Testis (tissue), 3 donors: ENCODE data around the gene TCIRG1. TPM values are rescaled to one million over a fixed set of nuclear protein-coding genes. Genes with fewer than 3 reads are reported as not detected.

Experiments
- DNase-seq: peaks from one replicate; pipeline ENCODE4 v3.0.0-alpha.2; 2019
- H3K27ac ChIP-seq, 2 donors: fragments of 200-600 bp; sonication (generic); one replicate each; pipeline ENCODE4 v1.5.1; 2019
- H3K27me3 ChIP-seq: fragments of 200-600 bp; sonication (generic); one replicate; pipeline ENCODE4 v1.5.1; 2019
- H3K36me3 ChIP-seq: fragments of 200-600 bp; sonication (generic); one replicate; pipeline ENCODE4 v1.5.1; 2017; ENCODE audit warnings: low read depth; ENCODE audit errors: missing control alignments
- H3K4me1 ChIP-seq: fragments of 200-600 bp; sonication (generic); one replicate; pipeline ENCODE4 v1.5.1; 2019
- H3K4me3 ChIP-seq, 2 donors: fragments of 200-600 bp; sonication (generic); one replicate each; pipeline ENCODE4 v1.5.1; 2017 to 2019
- H3K9me3 ChIP-seq: fragments of 200-600 bp; sonication (generic); one replicate; pipeline ENCODE4 v1.5.1; 2017
- POLR2A ChIP-seq: fragments of 450-650 bp; IDR thresholded peaks from one replicate; pipeline ENCODE4 v1.6.1; 2017; ENCODE audit warnings: antibody characterized with exemption, mild to moderate bottlenecking, moderate library complexity
- WGBS, 2 donors: methylation state at CpG; one replicate each; pipeline ENCODE4 v1.1.5; 2018; 5-methylcytosine and 5-hydroxymethylcytosine counted together
- intact Hi-C: fragments of 100-400 bp; cut with DNase I; formaldehyde crosslinking; loops from one replicate; pipeline ENCODE4 v1.15.1; 2023; ENCODE audit warnings: low total_unique reads
- polyA plus RNA-seq: library from polyadenylated mRNA; stranded (reverse); fragments of 350-450 nt; fragmentation: Illumina TruSeq; extraction: RNeasy Lipid Tissue Mini Kit (QIAGEN cat#74804); gene quantifications from one replicate; pipeline ENCODE4 v1.2.3, GENCODE V29; 2014; ENCODE audit warnings: low read depth, low replicate concordance; ENCODE audit not compliant: insufficient read depth
- total RNA-seq, 2 donors: library from RNA; depleted of rRNA; stranded (reverse); fragments of >200 nt; gene quantifications; one replicate each; pipeline ENCODE4 v1.2.3, GENCODE V29; 2016
- TF ChIP-seq, protein P1 (sequence below), 3 experiments: fragments of 450-650 bp in 2 of 3; fragments of 200-600 bp in 1 of 3; sonication (generic) in 1 of 3; IDR thresholded peaks; one replicate each; pipeline ENCODE4 v1.5.1; 2016 to 2019; ENCODE audit warnings: antibody characterized with exemption in 3 of 3, mild to moderate bottlenecking in 2 of 3, moderate library complexity in 1 of 3

The TCIRG1 gene
- total and polyA plus RNA-seq, 3 donors from 2014 or later = 22.2 to 53.6 (median 52.8) TPM

DNA sequence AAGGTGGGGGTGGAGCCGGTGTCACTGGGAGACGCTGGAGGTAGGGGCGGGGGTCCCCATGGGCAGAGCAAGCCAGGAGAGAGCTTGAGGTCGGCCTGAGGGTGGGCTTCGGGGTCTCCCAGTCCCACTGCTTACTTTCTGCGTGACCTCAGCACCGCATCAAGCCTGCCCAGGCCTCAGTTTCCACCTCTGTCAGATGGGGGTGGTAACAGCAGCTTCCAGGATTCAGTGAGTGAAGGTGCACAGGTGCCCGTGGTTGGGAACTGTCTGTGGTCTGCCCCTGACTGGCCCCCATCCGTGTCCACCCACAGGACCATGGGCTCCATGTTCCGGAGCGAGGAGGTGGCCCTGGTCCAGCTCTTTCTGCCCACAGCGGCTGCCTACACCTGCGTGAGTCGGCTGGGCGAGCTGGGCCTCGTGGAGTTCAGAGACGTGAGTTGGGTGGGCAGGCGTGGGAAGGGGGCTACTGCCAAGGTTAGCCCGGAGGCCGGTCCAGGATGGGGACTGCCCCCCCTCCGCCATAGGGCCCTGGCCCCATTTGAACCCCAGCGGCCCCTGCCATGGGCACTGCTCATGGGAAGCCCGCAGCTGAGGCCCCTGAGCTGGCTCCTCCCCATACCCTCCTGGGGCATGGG lies 2.2 kb downstream of the TCIRG1 start:
- H3K27ac ChIP-seq = peak overlapping the region; percentile 76 to 87
- DNase-seq = no peak
- peak overlapping the region in 1 of 2 donors; percentile 24 for H3K4me3 ChIP-seq
- no peaks in the 10 kb centered on the region for H3K9me3 ChIP-seq
- 87% methylated on average over 10 to 22 of the region's 23 CpGs for WGBS, 2 donors
- H3K4me1 ChIP-seq = peaks cover 24% of the 10 kb centered on the region
- no peaks in the 10 kb centered on the region for H3K36me3 ChIP-seq
- H3K27me3 ChIP-seq = no peaks in the 10 kb centered on the region
- TF ChIP-seq, protein P1, sequence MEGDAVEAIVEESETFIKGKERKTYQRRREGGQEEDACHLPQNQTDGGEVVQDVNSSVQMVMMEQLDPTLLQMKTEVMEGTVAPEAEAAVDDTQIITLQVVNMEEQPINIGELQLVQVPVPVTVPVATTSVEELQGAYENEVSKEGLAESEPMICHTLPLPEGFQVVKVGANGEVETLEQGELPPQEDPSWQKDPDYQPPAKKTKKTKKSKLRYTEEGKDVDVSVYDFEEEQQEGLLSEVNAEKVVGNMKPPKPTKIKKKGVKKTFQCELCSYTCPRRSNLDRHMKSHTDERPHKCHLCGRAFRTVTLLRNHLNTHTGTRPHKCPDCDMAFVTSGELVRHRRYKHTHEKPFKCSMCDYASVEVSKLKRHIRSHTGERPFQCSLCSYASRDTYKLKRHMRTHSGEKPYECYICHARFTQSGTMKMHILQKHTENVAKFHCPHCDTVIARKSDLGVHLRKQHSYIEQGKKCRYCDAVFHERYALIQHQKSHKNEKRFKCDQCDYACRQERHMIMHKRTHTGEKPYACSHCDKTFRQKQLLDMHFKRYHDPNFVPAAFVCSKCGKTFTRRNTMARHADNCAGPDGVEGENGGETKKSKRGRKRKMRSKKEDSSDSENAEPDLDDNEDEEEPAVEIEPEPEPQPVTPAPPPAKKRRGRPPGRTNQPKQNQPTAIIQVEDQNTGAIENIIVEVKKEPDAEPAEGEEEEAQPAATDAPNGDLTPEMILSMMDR (IDR thresholded peaks at IDR 0.05) = no peak
- TF ChIP-seq POLR2A = no peak
- intact Hi-C loops = no loop called here

DNA sequence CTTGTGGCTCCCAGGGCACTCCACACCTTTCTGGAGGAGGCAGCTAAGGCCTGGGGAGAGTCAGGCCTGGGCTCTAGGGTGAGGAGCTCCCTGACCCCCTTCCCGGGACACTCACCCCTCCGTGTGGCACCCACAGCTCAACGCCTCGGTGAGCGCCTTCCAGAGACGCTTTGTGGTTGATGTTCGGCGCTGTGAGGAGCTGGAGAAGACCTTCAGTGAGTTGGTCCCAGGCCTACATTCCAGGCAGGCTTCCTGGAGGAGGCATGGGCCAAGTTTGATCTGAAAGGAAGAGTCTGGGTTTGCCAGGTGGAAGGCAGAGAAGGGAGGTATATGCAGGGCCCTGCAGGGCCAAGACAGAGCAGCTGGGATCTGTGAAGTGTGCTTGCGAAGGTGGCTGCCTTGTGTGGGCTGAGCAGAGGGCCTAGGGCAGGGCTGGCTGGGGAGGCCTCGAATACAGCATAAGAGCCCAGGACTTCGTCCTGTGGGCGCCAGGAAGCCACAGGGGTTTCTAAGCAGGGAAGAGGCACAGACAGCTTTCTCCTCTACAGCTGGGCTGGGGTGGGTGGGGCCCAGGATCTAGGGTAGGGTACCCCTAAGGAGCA lies 2.9 kb downstream of the TCIRG1 start:
- Histone ChIP-seq H3K4me1 (peaks cover 23% of the 10 kb centered on the region), H3K4me3 (no peak overlapping the region), H3K27ac (no peak overlapping the region), H3K36me3 (no peaks in the 10 kb centered on the region), H3K9me3 (no peaks in the 10 kb centered on the region), H3K27me3 (no peaks in the 10 kb centered on the region)
- intact Hi-C loops = no loop called here
- no peak for TF ChIP-seq POLR2A
- TF ChIP-seq, protein P1 (IDR thresholded peaks at IDR 0.05) = no peak
- 84 to 89% methylated on average over 8 to 12 of the region's 12 CpGs for WGBS, 2 donors
- DNase-seq = no peak

DNA sequence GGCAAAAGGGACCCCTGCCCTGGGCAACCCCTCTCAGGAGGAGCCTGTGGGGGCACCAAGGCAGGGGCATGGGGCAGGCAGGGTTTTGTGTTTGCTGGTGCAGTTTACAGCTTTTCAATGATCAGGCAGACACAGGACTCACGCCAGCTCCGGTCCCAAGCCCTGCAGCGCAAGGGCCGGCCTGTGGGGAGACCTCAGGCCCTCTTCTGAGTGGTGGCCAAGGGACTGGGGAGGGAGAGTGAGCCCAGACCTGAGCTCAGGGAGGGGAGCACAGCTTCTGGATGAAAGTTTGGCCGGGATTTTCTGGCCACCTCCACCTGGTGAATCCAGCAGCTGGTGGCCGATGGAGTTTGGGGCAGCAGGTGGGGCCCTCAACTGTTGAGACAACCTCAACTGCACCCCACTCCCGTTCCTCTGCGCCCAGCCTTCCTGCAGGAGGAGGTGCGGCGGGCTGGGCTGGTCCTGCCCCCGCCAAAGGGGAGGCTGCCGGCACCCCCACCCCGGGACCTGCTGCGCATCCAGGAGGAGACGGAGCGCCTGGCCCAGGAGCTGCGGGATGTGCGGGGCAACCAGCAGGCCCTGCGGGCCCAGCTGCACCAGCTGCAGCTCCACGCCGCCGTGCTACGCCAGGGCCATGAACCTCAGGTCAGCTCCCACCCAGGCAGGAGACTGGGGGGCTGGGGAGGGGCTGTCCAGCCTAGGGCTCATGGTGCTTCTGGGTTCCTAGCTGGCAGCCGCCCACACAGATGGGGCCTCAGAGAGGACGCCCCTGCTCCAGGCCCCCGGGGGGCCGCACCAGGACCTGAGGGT lies 3.6 kb downstream of the TCIRG1 start:
- Histone ChIP-seq H3K27me3 (no peaks in the 10 kb centered on the region), H3K27ac (no peak overlapping the region), H3K4me1 (peaks cover 19% of the 10 kb centered on the region), H3K4me3 (no peak overlapping the region), H3K36me3 (no peaks in the 10 kb centered on the region), H3K9me3 (no peaks in the 10 kb centered on the region)
- intact Hi-C loops = no loop called here
- WGBS, 2 donors = 87% methylated on average over 27 of the region's 27 CpGs; no CpG with 5 or more reads in 1 of the 2 donors
- no peak for DNase-seq
- TF ChIP-seq POLR2A = no peak
- TF ChIP-seq, protein P1 (IDR thresholded peaks at IDR 0.05) = no peak

DNA sequence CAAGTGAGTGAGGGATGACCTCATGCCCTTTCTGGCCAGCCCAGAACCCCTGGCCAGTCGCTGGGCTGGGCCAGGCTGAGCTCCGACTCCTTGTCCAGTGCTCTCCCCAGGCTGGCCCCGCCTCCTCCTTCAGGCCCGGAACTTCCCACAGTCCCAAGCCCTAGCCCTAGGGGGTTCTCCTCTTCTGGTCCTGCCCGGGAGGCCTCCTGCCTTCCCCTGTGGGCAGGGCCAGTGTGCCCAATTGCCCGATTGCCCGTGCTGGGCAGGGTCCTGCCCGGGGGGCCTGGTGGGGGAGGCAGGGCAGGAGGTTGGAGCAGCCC lies 4.2 kb downstream of the TCIRG1 start:
- WGBS, 2 donors = 83 to 84% methylated on average over 7 of the region's 8 CpGs
- Histone ChIP-seq H3K27ac (no peak overlapping the region), H3K4me1 (peaks cover 17% of the 10 kb centered on the region), H3K9me3 (no peaks in the 10 kb centered on the region), H3K36me3 (no peaks in the 10 kb centered on the region), H3K4me3 (no peak overlapping the region), H3K27me3 (no peaks in the 10 kb centered on the region)
- intact Hi-C loops = no loop called here
- DNase-seq = no peak
- TF ChIP-seq POLR2A = no peak
- TF ChIP-seq, protein P1 (IDR thresholded peaks at IDR 0.05) = no peak
